Stimulated activated CD8-positive, alpha-beta memory T cell treated with anti-CD3 and anti-CD28 coated beads, Interleukin-4, amount 100 ng/mL, for 4 hours (primary cell): ENCODE results near the gene COL1A2.

Source experiments
- DNase-seq, 2 donors: peaks; one replicate each; pipeline ENCODE4 v3.0.0-alpha.2; 2020; ENCODE audit warnings: low read depth in 2 of 2, low spot score in 1 of 2

COL1A2 gene

GRCh38 chr7:94477878-94478277, 83.2 kb downstream of the COL1A2 start:
- DNase-seq: no peak

- no peak for DNase-seq
Measured at GRCh38 chr7:94478648-94479214, 84.0 kb downstream of the COL1A2 start.
